Memory B cell (primary cell): ENCODE data around the gene SLC22A16.
"Not testable (repeated sequence)": the region's sequence is repeated elsewhere in the genome, so short reads cannot be mapped to it uniquely, and the experiment has no call there.

Experiments used
- ATAC-seq: fragments of 150-1000 bp; cut with Tn5 transposase; 2 replicates; pipeline ENCODE4 v1.10.0; 2021; ENCODE audit warnings: low read depth, mild to moderate bottlenecking, moderate library complexity
- DNase-seq, 2 donors: peaks; one replicate each; pipeline ENCODE4 v3.0.0; 2022; ENCODE audit warnings: low spot score in 2 of 2
- H3K27ac Mint-ChIP-seq: one replicate; pipeline ENCODE4 v1.8.0; 2022; ENCODE audit warnings: mild to moderate bottlenecking, moderate library complexity, mixed read lengths
- H3K27me3 Mint-ChIP-seq: one replicate; pipeline ENCODE4 v1.8.0; 2022; ENCODE audit warnings: mixed read lengths
- H3K36me3 Mint-ChIP-seq: one replicate; pipeline ENCODE4 v1.8.0; 2022; ENCODE audit warnings: mild to moderate bottlenecking, mixed read lengths
- H3K4me1 Mint-ChIP-seq: one replicate; pipeline ENCODE4 v1.8.0; 2022; ENCODE audit warnings: mixed read lengths
- H3K4me3 Mint-ChIP-seq: one replicate; pipeline ENCODE4 v1.8.0; 2022; ENCODE audit warnings: mild to moderate bottlenecking, moderate library complexity, mixed read lengths
- H3K9me3 Mint-ChIP-seq: one replicate; pipeline ENCODE4 v1.8.0; 2022; ENCODE audit warnings: mixed read lengths

SLC22A16 gene

GRCh38 chr6:110476046-110476849 lies at the start of gene SLC22A16:
TSS of gene SLC22A16 (minus strand) at chr6:110476613. CDS start at chr6:110476574, 39 bp downstream.
- peak in 1 of 2 donors; percentile 15 for DNase-seq
- peaks cover 2% of the 10 kb centered on the region for H3K36me3 Mint-ChIP-seq
- H3K9me3 Mint-ChIP-seq = peaks cover 7% of the 10 kb centered on the region
- H3K4me1 Mint-ChIP-seq = peaks cover 12% of the 10 kb centered on the region
- peaks cover 23% of the 10 kb centered on the region for H3K27me3 Mint-ChIP-seq
- ATAC-seq = peak; percentile 51
- no peak within 1 kb of the TSS for H3K27ac Mint-ChIP-seq
- peak within 1 kb of the TSS; percentile 81 for H3K4me3 Mint-ChIP-seq

GRCh38 chr6:110525001-110525400 lies 48.6 kb upstream of the SLC22A16 start:
- Mint-ChIP-seq H3K27me3 (no peaks in the 10 kb centered on the region), H3K4me3 (no peak overlapping the region), H3K9me3 (no peaks in the 10 kb centered on the region), H3K27ac (no peak overlapping the region), H3K36me3 (no peaks in the 10 kb centered on the region), H3K4me1 (peaks cover 3% of the 10 kb centered on the region)
- DNase-seq (no peak), ATAC-seq (no peak)

GRCh38 chr6:110524305-110524704 lies 47.9 kb upstream of the SLC22A16 start:
- peaks cover 3% of the 10 kb centered on the region for H3K4me1 Mint-ChIP-seq

GRCh38 chr6:110523451-110524021 lies 47.1 kb upstream of the SLC22A16 start:
- Mint-ChIP-seq H3K4me3 (no peak overlapping the region), H3K4me1 (peaks cover 3% of the 10 kb centered on the region), H3K27me3 (no peaks in the 10 kb centered on the region), H3K36me3 (no peaks in the 10 kb centered on the region), H3K27ac (no peak overlapping the region), H3K9me3 (no peaks in the 10 kb centered on the region)
- DNase-seq (no peak), ATAC-seq (no peak)

More at GRCh38 chr6:110524305-110524704, 47.9 kb upstream of the SLC22A16 start:
- ATAC-seq = no peak
- no peak for DNase-seq
- Mint-ChIP-seq H3K27me3 (no peaks in the 10 kb centered on the region), H3K27ac (no peak overlapping the region), H3K9me3 (no peaks in the 10 kb centered on the region), H3K36me3 (no peaks in the 10 kb centered on the region), H3K4me3 (no peak overlapping the region)

GRCh38 chr6:110522427-110522826 lies 46.0 kb upstream of the SLC22A16 start:
- H3K4me3 Mint-ChIP-seq = no peak overlapping the region
- H3K4me1 Mint-ChIP-seq = no peaks in the 10 kb centered on the region
- H3K36me3 Mint-ChIP-seq = no peaks in the 10 kb centered on the region
- H3K9me3 Mint-ChIP-seq = no peaks in the 10 kb centered on the region
- no peaks in the 10 kb centered on the region for H3K27me3 Mint-ChIP-seq
- DNase-seq = no peak
- no peak for ATAC-seq
- H3K27ac Mint-ChIP-seq = no peak overlapping the region

GRCh38 chr6:110520992-110521543 lies 44.7 kb upstream of the SLC22A16 start:
- Mint-ChIP-seq H3K27ac (no peak overlapping the region), H3K27me3 (peaks cover 2% of the 10 kb centered on the region), H3K9me3 (no peaks in the 10 kb centered on the region), H3K4me1 (no peaks in the 10 kb centered on the region), H3K4me3 (no peak overlapping the region), H3K36me3 (no peaks in the 10 kb centered on the region)
- DNase-seq = no peak
- no peak for ATAC-seq

GRCh38 chr6:110520209-110520965 lies 44.0 kb upstream of the SLC22A16 start:
- ATAC-seq (no peak), DNase-seq (no peak)
- Mint-ChIP-seq H3K27ac (no peak overlapping the region), H3K36me3 (no peaks in the 10 kb centered on the region), H3K4me3 (no peak overlapping the region), H3K27me3 (peaks cover 2% of the 10 kb centered on the region), H3K4me1 (no peaks in the 10 kb centered on the region), H3K9me3 (no peaks in the 10 kb centered on the region)

GRCh38 chr6:110517601-110518281 lies 41.3 kb upstream of the SLC22A16 start:
- no peak for DNase-seq
- Mint-ChIP-seq H3K4me1 (no peaks in the 10 kb centered on the region), H3K9me3 (no peaks in the 10 kb centered on the region), H3K36me3 (no peaks in the 10 kb centered on the region), H3K4me3 (no peak overlapping the region), H3K27me3 (peaks cover 3% of the 10 kb centered on the region), H3K27ac (no peak overlapping the region)
- ATAC-seq = no peak

GRCh38 chr6:110517034-110517433 lies 40.6 kb upstream of the SLC22A16 start:
- DNase-seq (no peak), ATAC-seq (no peak)
- Mint-ChIP-seq H3K36me3 (no peaks in the 10 kb centered on the region), H3K4me1 (no peaks in the 10 kb centered on the region), H3K27ac (no peak overlapping the region), H3K4me3 (no peak overlapping the region), H3K9me3 (no peaks in the 10 kb centered on the region), H3K27me3 (peaks cover 6% of the 10 kb centered on the region)

GRCh38 chr6:110514818-110515217 lies 38.4 kb upstream of the SLC22A16 start:
- no peak overlapping the region for H3K4me3 Mint-ChIP-seq
- H3K4me1 Mint-ChIP-seq = no peaks in the 10 kb centered on the region
- DNase-seq = peak in 1 of 2 donors; percentile 1
- H3K27ac Mint-ChIP-seq = no peak overlapping the region
- H3K27me3 Mint-ChIP-seq = peaks cover 11% of the 10 kb centered on the region
- H3K9me3 Mint-ChIP-seq = no peaks in the 10 kb centered on the region
- H3K36me3 Mint-ChIP-seq = no peaks in the 10 kb centered on the region
- peak; percentile 56 for ATAC-seq

- no peak overlapping the region for H3K4me3 Mint-ChIP-seq
- no peaks in the 10 kb centered on the region for H3K4me1 Mint-ChIP-seq
- H3K27ac Mint-ChIP-seq = no peak overlapping the region
- ATAC-seq = no peak
- H3K9me3 Mint-ChIP-seq = no peaks in the 10 kb centered on the region
- H3K27me3 Mint-ChIP-seq = peaks cover 14% of the 10 kb centered on the region
- no peak for DNase-seq
- H3K36me3 Mint-ChIP-seq = no peaks in the 10 kb centered on the region
Measured at GRCh38 chr6:110512991-110513390, 36.6 kb upstream of the SLC22A16 start.

- H3K27me3 Mint-ChIP-seq = peaks cover 14% of the 10 kb centered on the region
- ATAC-seq, H3K36me3 Mint-ChIP-seq, DNase-seq, H3K9me3 Mint-ChIP-seq, H3K4me3 Mint-ChIP-seq, H3K27ac Mint-ChIP-seq, H3K4me1 Mint-ChIP-seq: not testable (repeated sequence)
Measured at GRCh38 chr6:110512549-110512948, 36.1 kb upstream of the SLC22A16 start.

GRCh38 chr6:110511401-110511800 lies 35.0 kb upstream of the SLC22A16 start:
- H3K27me3 Mint-ChIP-seq = peaks cover 12% of the 10 kb centered on the region
- no peaks in the 10 kb centered on the region for H3K9me3 Mint-ChIP-seq
- H3K4me3 Mint-ChIP-seq = no peak overlapping the region
- ATAC-seq = no peak
- no peaks in the 10 kb centered on the region for H3K36me3 Mint-ChIP-seq
- H3K4me1 Mint-ChIP-seq = no peaks in the 10 kb centered on the region
- DNase-seq = no peak
- no peak overlapping the region for H3K27ac Mint-ChIP-seq
